Activated CD8-positive, alpha-beta memory T cell treated with anti-CD3 and anti-CD28 coated beads for 1 hour (primary cell): Measurements from ENCODE around the gene RXRA.

Experiments used
- DNase-seq, 2 donors: peaks; one replicate each; pipeline ENCODE4 v3.0.0-alpha.2; 2020; ENCODE audit warnings: low read depth in 1 of 2; ENCODE audit errors: extremely low read depth in 1 of 2

The RXRA gene

GRCh38 chr9:134335486-134336220 lies 9.4 kb downstream of the RXRA start:
- no peak for DNase-seq

- DNase-seq = no peak
Measured at GRCh38 chr9:134336228-134336627, 10.0 kb downstream of the RXRA start.

DNA sequence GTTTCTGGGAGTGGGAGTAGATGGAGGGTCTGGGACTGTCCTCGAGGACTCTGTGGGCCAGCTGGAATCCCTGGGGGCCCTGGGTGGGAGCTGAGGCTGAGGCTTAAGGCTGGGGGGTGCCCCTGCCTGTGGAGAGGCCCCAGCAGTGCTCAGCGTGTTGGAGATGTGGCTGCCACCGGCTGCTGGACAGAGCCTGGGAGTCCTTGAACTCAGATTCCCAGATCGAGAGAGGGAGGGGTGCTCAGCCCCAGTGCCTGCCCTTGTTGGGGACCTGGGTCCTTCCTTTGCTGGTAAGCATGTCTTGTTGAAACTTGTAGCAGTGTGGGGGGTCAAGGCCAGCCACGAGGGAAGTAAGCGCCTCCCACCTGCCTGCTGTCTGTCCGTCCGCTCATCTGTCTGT lies 10.7 kb downstream of the RXRA start:
- no peak for DNase-seq

- no peak for DNase-seq
Measured at GRCh38 chr9:134337469-134337868, 11.2 kb downstream of the RXRA start.

GRCh38 chr9:134338394-134339182 lies 12.3 kb downstream of the RXRA start:
- no peak for DNase-seq

DNA sequence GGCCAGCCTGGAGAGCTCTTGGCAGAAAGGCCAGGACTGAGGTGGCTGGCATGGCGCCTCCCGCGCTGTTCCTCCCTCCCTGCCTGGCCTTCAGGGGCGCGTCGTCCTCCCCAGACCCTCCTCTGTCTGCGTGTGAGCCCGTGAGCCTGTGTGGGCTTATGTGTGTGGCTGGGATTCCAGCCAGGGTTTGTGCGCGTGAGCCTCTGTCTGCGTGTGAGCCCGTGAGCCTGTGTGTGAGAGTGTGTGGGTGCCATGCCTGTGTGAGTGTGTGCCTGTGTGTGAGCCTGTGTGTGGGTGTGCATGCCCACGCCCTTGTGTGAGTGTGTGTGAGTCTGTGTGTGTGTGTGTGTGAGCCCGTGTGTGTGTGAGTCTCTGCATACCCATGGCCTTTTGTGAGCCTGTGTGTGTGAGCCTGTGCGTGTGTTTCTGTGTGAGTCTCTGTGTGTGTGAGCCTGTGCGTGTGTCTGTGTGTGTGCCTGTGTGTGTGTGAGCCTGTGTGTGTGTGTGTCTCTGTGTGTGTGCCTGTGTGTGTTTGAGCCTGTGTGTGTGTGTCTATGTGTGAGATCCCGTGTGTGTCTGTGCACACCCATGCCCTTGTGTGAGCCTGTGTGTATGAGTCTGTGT lies 13.0 kb downstream of the RXRA start:
- no peak for DNase-seq

GRCh38 chr9:134340475-134341160 lies 14.4 kb downstream of the RXRA start:
- DNase-seq = no peak

GRCh38 chr9:134341306-134341705 lies 15.1 kb downstream of the RXRA start:
- no peak for DNase-seq

DNA sequence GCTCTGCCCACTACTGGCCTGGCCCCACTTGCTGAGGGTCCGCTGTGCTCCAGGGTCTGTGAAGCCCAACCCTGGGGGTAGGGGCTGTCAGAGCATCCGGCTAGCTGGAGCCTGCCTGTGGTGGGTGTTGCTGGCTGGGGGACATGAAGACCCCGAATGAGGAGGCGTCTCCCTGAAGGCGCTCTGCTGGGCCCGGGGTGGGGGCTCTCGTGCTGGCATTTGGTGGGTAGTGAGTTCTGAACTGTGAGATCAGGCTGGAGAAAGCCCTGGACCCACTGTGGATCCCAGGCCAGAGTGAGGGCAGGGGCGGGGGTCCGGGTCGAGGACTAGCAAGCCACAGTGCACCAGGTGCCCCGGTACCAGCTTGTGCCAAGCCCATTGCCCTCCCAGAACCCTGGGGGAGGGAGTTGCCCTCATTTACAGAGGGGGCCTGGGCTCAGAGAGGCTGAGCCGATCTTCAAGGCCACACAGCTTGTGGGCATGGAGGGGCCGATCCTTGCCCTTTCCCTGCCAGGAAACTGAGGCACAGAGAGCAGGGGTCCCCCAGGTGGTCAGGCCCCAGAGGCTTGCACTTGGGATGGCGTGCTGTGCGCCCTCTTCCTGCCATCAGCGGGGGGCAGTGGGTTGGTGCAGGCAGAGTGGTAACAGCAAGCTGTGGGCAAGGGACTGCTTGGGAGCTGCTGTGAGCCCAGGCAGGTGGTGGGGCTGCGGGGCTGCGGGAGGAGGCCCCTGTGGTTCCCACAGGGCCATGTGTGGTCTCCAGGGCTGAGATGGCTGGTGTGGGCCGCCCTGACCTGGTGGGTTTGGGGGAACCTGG lies 15.9 kb downstream of the RXRA start:
- DNase-seq = no peak

DNA sequence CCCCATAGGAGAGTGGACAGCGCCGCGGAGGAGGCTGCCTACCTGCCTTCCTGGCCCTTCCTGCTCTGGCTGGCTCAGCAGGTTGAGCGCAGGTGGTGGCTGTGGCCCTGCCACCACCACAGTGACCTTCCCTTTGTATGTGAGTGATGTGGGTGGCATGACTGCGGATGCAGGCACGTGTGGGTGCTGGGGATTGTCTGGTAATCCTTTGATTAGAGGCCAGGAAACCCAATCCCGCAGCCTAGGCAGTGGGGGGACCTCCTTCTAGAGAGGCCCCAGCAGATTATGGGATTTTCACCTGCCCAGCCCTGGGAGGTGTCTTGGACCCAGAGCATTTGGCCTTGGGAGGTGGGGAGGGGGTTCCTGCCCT lies 16.5 kb downstream of the RXRA start:
- DNase-seq = no peak

DNA sequence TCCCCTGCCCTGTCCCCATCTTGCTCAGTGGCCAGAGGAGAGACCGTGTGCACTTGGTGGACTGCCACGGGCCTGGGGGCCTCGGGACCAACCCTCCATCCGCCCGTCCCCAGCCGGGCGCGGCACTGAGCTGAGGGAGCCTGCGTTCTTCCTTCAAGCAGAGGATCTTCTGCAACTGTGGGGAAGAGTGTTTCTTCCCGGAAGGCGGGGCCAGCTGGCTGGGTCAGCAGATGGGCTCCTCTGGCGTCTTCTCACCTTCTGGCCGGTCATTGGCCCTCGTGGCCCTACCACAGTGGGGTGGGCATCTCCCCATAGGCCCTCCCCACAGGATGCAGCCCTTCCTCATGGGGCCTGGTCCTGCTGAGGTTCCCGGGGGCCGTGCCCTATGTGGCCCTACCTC lies 17.4 kb downstream of the RXRA start:
- DNase-seq = no peak

DNA sequence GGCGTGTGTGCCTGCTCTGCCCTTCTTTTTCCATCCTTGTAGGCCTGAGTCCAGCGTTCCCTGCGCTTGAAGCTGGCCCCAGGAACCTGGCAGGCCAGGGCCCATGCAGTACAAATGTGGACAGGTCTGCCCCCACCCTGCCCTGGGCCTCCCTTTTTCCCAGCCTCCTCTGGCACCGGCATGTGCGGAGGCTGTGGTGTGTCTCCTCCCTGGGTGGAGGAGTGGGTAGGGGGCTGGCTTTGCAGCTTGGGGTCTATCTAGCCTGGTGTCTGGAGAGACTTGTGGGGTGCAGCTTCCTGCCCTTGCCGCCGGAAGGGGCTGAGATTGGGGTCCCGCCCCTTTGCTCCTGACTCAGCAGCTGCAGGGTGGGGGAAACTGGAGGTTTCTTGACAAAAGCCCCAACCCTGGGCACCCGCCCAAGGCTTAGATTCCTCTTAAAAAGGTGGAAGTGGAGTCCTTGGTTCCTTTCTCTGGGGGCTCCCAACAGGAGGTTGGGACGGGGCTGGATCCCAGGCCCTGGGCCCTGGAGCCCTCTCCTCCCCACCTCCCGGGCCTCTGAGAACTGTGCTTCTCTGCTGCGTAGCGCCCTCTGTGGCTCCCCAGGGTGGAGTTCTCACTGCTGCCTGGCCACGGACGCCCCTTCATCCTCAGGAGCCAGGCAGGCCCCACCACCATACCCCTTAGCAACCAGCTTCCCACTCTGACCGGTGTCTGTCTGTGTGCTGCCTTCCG lies 18.0 kb downstream of the RXRA start:
- DNase-seq = no peak

DNA sequence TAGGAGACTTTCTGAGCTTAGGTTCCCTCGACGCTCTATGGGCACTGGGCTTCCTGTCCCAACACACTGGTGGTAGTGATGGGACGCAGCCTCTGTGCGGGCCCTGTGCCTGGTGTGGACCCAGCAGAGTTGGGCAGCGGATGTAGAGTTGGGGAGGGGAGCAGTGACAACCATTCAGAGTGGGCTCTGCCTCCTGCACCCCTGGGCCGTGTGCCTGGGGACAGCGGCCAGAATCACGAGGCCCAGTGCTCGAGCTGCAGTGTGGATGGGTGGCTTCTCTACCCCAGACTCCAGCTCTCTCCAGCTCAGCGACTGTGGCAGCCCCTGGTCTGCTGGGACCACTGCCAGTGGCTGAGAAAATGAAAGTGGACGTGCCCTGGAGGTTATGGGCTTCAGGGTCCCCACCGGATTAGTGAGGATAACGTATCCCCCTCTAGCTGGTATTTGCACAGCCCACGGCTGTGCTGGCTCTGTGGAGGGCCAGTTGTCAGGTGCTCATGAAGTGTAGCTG lies 18.6 kb downstream of the RXRA start:
- DNase-seq = no peak

GRCh38 chr9:134345737-134346136 lies 19.5 kb downstream of the RXRA start:
- no peak for DNase-seq

DNA sequence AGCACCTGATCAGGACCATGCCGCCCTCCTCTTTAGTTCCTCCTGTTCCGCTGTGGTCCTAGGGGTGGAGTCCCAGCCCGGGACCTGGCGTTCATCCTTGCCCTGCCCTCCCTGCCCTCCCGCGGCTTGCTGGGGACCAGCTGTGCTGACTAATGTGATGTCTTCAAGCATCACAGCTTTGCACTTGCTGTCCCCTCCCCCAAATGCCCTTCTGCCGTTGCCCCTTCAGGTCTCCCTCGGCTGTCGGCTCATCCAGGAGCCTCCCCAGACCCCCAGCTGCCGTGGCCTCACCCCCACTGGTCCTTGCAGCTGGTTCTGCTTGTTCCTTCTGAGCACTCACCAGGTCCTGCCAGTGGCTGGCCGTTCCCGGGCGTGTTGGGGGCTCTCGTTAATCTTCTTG lies 19.9 kb downstream of the RXRA start:
- no peak for DNase-seq

GRCh38 chr9:134346840-134347583 lies 20.8 kb downstream of the RXRA start:
- DNase-seq = no peak

DNA sequence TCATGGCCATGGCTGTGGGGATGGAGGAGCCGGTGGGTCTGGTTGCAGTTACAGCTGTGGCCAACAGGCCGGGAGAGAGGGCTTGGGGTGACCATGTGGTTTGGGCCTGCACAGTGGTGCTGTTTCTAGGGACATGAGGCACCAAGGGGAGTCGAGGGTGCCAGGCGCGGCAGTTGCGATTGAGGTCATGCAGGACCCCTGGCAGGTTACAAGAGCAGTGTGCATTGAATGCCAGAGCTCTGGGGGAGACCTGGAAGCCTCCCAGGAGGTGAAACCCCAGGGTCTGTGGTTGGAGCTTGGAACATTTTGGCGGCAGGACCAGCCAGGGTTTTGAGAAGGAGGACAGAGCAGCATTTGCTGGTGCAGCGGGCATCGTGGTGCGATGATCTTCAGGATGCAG lies 21.7 kb downstream of the RXRA start:
- DNase-seq = no peak

DNA sequence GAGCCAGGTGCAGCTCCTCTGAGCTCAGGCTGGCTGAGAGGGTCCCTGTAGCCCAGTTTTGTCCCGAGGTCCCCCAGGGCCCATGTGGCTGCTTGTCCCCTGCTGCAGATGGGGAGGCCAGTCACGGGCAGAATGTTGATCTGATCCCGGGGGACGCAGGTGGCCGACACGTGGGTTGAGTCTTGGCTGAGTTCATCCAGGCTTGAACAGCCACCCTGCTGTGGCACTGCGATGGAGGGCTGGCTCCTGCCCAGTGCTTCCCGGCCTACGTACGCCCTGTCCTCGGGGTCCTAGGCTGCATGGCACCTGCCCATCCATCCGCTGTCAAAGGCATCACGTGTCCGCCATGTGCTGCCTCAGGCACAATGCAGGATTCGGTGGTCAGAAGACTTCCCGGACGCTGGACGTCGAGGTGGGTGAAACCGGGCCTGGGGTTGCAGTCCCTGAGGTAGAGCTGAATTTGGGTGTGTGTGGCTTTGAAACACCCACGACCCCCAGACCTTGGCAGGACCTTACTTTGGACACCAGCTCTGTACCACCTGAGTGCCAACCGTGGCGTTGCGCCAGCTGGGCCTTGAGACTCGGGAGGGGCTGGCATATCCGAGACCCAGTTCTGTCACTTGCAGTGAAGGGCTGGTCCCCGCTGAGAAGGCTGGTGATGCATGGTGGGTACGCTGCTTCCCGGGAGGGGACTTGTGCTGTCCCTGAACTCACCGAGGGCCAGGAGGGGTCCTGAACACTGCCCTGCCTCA lies 22.3 kb downstream of the RXRA start:
- no peak for DNase-seq
